Activated gamma-delta T cell (primary cell): ENCODE results near the gene CRACDL.

ENCODE experiments used
- DNase-seq: peaks from one replicate; lab custom pipeline; 2025; lab: John Stamatoyannopoulos, UW

Gene CRACDL

GRCh38 chr2:98854682-98855081 lies 81.3 kb downstream of the CRACDL start:
- no peak for DNase-seq

- DNase-seq, result no peak
Measured at GRCh38 chr2:98852932-98853331, 83.1 kb downstream of the CRACDL start.

DNA sequence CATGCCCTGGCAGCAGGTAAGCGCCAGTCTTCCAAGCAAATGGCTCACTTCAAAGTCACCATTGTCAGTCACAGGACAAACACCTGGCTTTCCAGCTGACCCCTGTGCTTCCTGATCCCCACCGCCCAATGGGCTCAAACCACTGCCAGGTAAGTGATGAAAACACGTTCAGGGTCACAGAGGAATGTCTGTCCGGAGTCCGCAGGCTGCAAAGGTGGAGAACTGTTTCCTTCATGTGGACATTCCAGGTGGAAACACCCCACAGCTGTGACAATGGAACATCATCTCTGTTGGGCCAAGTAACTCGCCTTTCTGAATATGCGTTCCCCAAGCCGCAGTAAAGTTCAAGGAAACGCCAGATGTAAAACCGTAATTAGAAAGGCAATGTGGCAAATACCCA lies 86.0 kb downstream of the CRACDL start:
- no peak for DNase-seq

DNA sequence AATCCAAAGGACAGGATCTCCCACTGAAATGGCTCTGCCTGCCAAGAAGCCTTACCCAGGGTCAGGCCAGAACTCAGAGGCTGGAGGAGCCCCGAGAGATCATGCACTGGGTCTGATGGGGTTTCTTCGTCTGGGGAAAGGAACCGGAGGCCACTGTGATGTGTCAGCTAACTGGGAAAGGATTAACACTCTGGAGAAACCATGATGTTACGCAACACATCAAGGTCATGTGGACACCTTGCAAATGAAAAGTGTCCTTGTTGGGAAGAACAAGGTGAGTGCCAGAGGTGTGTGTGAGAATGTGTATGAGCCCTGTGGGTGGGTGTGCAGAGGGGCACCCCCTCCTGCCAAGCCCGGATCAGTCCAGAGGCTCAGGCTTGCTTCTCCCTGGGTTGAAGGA lies 86.9 kb downstream of the CRACDL start:
- no peak for DNase-seq

DNA sequence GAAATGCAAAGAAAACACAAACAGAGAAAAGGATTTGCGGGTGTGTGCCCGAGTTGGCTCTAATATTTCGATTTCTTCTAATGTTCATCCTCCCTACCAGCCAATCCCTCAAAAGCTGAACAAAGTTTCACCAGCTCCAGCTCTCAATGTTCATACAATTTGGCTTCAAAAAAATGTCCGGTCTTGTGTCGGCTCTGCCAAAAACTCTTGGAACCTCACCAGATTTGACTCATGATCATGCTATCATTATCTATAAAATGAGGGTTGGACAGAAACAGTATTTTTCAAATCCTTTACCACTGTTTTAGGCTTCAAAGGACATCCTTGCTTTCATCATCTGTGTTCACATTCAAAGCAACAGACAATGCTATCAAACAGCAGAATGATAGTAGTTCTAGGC lies 88.2 kb downstream of the CRACDL start:
- DNase-seq, result no peak

- no peak for DNase-seq
Measured at GRCh38 chr2:98846041-98846440, 90.0 kb downstream of the CRACDL start.

DNA sequence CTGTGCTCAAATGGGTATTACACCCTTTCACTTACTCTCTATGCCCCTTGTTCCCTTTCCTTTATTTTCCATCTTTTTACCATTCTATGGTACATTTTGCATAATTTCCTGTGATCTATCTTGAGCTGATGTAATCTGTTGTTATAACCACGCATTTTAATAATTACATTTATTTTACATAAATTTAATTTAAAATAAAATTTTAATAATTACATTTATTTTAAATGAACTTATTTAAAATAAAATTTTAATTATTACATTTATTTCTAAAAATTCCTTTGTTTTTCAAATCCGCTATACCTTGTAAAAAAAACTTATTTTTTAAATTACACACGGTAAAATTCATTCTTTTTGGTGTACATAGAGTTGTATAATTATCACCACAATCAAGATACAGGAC lies 93.9 kb downstream of the CRACDL start:
- DNase-seq, result no peak

DNA sequence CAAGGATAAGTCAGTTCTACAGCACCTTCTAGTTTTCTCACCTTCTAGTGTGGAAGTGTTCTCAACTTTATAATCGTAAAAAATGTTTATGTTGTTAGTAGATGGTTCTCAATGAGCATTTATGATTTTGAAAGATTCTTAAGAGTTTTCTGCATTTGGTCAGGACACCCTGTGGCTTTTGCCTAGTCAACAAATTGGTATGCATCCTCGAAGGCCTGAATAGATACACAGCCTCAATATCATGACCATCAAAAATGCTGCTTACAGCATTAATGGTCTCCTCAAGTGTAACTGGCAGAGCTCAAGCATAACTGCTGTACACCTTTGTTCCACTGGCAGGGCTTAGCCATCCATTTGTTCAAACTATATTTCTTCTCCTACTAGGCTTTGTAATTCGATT lies 96.7 kb downstream of the CRACDL start:
- no peak for DNase-seq

- DNase-seq, result no peak
Measured at GRCh38 chr2:98835831-98836385, 100.1 kb downstream of the CRACDL start.

DNA sequence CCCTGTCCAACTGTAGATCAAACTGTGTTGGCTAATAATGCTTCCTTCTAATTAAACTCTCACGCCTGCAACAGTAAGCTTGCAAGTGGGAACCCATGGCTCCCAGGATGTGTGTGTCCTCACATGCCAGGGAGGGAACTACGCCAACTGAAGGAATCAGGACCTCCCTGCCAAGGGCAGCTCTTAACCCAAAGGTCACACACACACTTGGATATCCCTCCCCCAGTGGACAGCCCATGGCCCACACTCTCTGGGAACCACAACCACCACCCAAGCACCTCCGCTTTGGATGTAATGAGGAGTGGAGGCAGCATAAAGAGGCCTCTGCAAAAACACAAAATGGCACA lies 102.1 kb downstream of the CRACDL start:
- no peak for DNase-seq

DNA sequence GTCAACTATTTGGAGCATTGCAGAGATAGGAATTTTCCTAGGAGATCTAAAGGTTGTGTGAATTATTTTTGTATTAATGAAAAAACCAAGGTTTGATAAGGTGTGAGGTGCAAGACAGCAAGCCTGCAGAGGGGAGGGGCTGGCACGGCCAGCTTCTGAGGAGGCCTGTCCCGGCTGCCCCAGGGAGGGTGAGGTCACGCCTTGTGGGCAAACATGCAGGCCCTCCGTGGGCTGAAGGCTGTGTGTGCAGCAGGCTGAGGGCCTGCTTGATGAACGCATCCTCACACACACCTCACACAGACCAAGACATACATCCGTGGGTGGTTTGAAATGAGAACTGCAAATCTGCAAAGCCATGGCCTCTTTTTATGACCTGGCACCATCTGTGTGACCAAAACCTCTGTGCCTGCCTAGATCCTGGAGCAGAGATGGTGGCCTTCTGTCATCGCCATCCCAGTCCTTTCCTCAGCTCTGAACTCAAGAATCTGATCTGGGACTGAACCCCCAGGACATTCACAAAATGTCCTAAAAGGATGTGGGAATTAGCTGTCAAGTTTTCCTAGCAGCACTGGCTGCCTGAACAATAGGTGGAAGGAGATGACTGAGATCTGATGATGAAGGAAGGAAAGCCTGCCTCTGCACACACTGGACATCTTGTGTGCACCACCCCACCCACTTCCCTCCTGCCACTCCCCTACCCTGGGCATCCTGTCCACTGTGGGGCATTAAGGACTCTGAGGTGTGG lies 102.7 kb downstream of the CRACDL start:
- DNase-seq, result no peak

- DNase-seq, result no peak
Measured at GRCh38 chr2:98832172-98832571, 103.9 kb downstream of the CRACDL start.

GRCh38 chr2:98830571-98831145 lies 105.4 kb downstream of the CRACDL start:
- DNase-seq, result no peak

- no peak for DNase-seq
Measured at GRCh38 chr2:98829581-98830270, 106.3 kb downstream of the CRACDL start.

DNA sequence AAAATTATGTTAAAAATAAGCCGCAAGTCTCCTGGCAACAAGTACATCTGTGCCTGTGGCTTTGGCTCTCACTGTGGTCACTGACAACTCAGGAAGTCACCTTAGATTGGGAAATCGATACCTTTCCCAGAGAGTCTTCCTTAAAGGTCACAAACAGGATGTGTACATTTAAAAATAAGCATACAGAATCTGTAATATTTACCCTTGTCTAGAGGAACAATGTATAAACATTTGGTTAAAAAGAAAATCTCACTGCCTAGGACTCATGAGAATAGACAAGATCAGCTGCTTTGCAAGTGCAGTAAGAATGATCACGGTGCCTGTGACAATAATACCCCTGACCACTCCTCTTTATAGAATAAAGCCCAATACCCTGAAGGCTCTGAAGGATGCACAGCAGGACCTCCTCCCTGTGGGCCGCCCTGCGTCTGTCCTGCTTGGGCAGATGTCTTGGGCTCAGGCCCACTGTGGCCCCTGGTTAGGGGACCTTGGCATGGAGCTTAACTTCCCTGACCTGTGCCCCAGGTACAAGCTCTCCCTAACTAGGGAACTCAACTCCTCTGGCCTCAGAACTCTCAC lies 107.1 kb downstream of the CRACDL start:
- no peak for DNase-seq

DNA sequence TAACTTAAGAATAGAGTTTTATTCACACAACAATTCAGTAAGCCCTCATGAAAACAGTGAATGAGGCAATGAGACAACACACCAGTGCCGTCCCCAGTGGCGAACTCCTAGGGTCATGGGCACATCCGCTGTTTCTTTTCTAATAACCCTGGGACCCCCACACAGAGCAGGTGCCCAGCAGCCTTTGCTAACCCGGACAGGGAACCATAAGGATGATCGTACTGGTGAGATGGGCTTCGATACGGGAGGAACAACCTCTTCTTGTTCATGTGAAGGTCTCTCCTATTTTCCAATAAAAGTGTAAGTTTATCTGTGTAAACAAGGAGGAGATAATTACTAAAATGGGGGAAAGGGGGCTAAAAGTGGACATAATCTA lies 107.7 kb downstream of the CRACDL start:
- DNase-seq, result no peak

DNA sequence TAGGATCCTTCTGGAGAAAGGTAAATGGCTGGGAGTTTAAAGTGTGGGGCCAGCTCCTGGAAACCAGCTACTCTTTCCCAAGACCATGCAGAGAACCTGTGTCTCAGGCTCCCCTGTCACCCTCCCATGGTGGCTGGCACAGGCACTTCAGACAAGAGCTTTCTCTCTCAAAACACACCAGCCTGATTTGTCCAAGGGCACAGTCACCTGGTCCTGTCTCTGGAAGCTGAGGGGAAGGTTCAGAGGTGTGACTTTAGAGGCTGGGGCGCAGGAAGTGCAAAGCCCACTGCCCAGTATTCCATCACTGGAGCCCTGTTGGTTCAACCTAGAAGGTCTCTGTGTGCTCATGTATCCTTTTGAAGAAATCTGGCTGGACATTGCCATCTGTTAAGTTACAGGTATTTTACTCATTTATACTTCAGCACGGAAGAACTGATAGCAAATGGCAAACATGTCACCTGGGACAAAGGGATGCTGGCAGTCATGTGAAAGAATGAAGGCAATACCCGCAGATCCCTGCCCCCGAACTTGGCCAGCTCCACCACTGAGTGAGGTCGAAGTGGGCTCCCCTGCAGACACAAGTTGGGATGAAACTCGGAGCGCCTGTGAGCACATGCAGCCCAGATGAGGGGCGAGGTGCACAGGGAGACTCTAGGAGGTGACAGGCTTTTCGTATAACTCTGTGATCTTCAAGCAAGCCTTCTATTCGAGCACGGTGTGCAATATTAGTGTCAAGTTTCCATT lies 108.2 kb downstream of the CRACDL start:
- DNase-seq, result no peak

- no peak for DNase-seq
Measured at GRCh38 chr2:98826856-98827255, 109.2 kb downstream of the CRACDL start.

GRCh38 chr2:98825858-98826257 lies 110.2 kb downstream of the CRACDL start:
- no peak for DNase-seq

DNA sequence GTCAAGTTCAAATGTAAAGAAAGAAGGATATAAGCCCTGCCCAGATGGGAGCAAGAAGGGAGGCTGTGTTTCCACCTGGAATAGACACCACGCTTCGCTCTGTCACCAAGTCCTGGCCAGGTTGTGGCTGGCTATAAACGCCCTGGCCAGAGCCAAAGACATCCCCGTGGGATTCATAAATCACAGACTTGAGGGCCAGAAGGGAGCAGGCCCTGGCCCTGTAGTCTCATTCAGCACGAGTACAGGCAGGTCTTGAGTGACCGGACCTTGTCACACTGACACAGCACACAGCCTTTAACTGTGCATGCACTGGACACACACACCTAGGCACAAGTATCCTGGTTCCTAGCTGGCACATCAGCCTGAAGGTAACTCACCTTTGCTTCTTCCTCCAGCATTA lies 110.6 kb downstream of the CRACDL start:
- no peak for DNase-seq

GRCh38 chr2:98825020-98825350 lies 111.0 kb downstream of the CRACDL start:
- no peak for DNase-seq
